ENCODE results near the gene EPB41L2.

DNA sequence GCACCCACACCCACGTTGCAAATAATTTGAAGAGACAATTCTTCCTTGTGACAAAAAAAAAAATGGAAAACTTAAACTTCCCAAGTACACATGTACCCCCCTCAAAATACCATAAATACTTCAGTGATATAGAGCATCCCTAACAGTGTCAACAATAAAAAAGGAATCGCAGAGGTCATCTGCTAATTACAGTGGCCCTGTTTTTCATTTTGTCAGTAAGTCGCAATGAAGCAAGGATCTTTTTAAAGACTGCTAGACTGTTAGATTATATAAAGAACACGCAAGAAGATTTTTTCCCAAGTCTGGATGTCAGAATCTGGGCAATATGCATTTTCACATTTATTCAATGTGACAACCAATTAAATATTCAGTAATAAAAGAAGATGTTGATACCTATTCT lies 93.9 kb downstream of the EPB41L2 start:
- TF ChIP-seq, protein P1, sequence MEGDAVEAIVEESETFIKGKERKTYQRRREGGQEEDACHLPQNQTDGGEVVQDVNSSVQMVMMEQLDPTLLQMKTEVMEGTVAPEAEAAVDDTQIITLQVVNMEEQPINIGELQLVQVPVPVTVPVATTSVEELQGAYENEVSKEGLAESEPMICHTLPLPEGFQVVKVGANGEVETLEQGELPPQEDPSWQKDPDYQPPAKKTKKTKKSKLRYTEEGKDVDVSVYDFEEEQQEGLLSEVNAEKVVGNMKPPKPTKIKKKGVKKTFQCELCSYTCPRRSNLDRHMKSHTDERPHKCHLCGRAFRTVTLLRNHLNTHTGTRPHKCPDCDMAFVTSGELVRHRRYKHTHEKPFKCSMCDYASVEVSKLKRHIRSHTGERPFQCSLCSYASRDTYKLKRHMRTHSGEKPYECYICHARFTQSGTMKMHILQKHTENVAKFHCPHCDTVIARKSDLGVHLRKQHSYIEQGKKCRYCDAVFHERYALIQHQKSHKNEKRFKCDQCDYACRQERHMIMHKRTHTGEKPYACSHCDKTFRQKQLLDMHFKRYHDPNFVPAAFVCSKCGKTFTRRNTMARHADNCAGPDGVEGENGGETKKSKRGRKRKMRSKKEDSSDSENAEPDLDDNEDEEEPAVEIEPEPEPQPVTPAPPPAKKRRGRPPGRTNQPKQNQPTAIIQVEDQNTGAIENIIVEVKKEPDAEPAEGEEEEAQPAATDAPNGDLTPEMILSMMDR (IDR thresholded peaks at IDR 0.05; ENCODE audit: poor library complexity), result no peak
- TF ChIP-seq EZH2 (IDR thresholded peaks at IDR 0.05; ENCODE audit: borderline replicate concordance), result no peak
